ENCODE results near the gene GARIN1A.
"Not testable (repeated sequence)": the region's sequence is repeated elsewhere in the genome, so short reads cannot be mapped to it uniquely, and the experiment has no call there.

GARIN1A gene

GRCh38 chr7:128683738-128684137, 11.6 kb downstream of the GARIN1A start:
- not testable (repeated sequence) for DNase-seq

GRCh38 chr7:128687131-128687530, 15.0 kb downstream of the GARIN1A start:
- no peak for DNase-seq

GRCh38 chr7:128688492-128688891, 16.4 kb downstream of the GARIN1A start:
- DNase-seq, result no peak

- DNase-seq, result not testable (repeated sequence)
Observed at GRCh38 chr7:128689161-128689935, 17.3 kb downstream of the GARIN1A start.

- DNase-seq, result no peak
Observed at GRCh38 chr7:128691227-128691626, 19.1 kb downstream of the GARIN1A start.

- no peak for DNase-seq
Observed at GRCh38 chr7:128692623-128693270, 20.7 kb downstream of the GARIN1A start.

- no peak for DNase-seq
Observed at GRCh38 chr7:128693373-128694015, 21.4 kb downstream of the GARIN1A start.

- no peak for DNase-seq
Observed at GRCh38 chr7:128694738-128695137, 22.6 kb downstream of the GARIN1A start.

- DNase-seq, result peak; percentile 12 to 68 (median 20)
Observed at GRCh38 chr7:128697302-128697905, 25.3 kb downstream of the GARIN1A start.

GRCh38 chr7:128699196-128699712, 27.2 kb downstream of the GARIN1A start:
- no peak for DNase-seq

- DNase-seq, result no peak
Observed at GRCh38 chr7:128699895-128700294, 27.8 kb downstream of the GARIN1A start.

GRCh38 chr7:128701062-128701785, 29.1 kb downstream of the GARIN1A start:
- DNase-seq, result no peak

- DNase-seq, result peak in 1 of 5 experiments; percentile 15
Observed at GRCh38 chr7:128703609-128704241, 31.6 kb downstream of the GARIN1A start.

GRCh38 chr7:128705891-128706333, 33.8 kb downstream of the GARIN1A start:
- no peak for DNase-seq

- no peak for DNase-seq
Observed at GRCh38 chr7:128707752-128708151, 35.7 kb downstream of the GARIN1A start.

GRCh38 chr7:128708235-128708634, 36.1 kb downstream of the GARIN1A start:
- no peak for DNase-seq

- DNase-seq, result no peak
Observed at GRCh38 chr7:128708824-128709223, 36.7 kb downstream of the GARIN1A start.

GRCh38 chr7:128710481-128710880, 38.4 kb downstream of the GARIN1A start:
- DNase-seq, result no peak

GRCh38 chr7:128713794-128714193, 41.7 kb downstream of the GARIN1A start:
- DNase-seq, result no peak

GRCh38 chr7:128714701-128715495, 42.8 kb downstream of the GARIN1A start:
- no peak for DNase-seq
